ENCODE measurements around the gene LAPTM5. TPM values are rescaled to one million over a fixed set of nuclear protein-coding genes. Genes with fewer than 3 reads are reported as not detected.

The LAPTM5 gene
- polyA plus RNA-seq, 3 donors: 1,019 to 1,669 (median 1,153) TPM

- H3K27ac Mint-ChIP-seq: peak overlapping the region in 1 of 7 donors; percentile 69
- H3K9me3 ChIP-seq (replicated peaks in 1 of 2; ENCODE audit: control insufficient read depth in 1 of 2, insufficient read depth in 1 of 2, low read length in 2 of 2): no peaks in the 10 kb centered on the region
- no peak overlapping the region for H3K27ac ChIP-seq (ENCODE audit: low read depth in 1 of 2, low read length in 2 of 2)
- H3K4me1 Mint-ChIP-seq: peaks cover 39% of the 10 kb centered on the region
- TF ChIP-seq CTCF (IDR thresholded peaks at IDR 0.05): no peak
- H3K27me3 Mint-ChIP-seq (ENCODE audit: low read depth in 3 of 3): peaks cover 3 to 11% (median 8%) of the 10 kb centered on the region in 3 donors
- peaks cover 0 to 3% of the 10 kb centered on the region in 2 donors for H3K36me3 Mint-ChIP-seq
- intact Hi-C loops (cut with micrococcal nuclease): no loop called here
- no peaks in the 10 kb centered on the region for H3K27me3 ChIP-seq (ENCODE audit: control insufficient read depth in 2 of 2, insufficient read depth in 2 of 2, low read length in 2 of 2)
- peaks cover 3% of the 10 kb centered on the region for H3K79me2 ChIP-seq (ENCODE audit: insufficient read depth, low read length)
- DNase-seq: no peak
- no peak overlapping the region for H3K4me3 Mint-ChIP-seq
- H3K4me2 ChIP-seq (replicated peaks; ENCODE audit: extremely low read depth, low read length, poor library complexity, severe bottlenecking): no peak overlapping the region
- peaks cover 28 to 32% of the 10 kb centered on the region in 2 donors for H3K4me1 ChIP-seq (ENCODE audit: control insufficient read depth in 1 of 2, insufficient read depth in 2 of 2, low read length in 2 of 2)
- H3K36me3 ChIP-seq (replicated peaks in 1 of 2; ENCODE audit: control insufficient read depth in 1 of 2, insufficient read depth in 2 of 2, low read length in 2 of 2): no peaks in the 10 kb centered on the region
- 98% methylated on average over 7 of the region's 15 CpGs for WGBS (ENCODE audit: insufficient coverage)
- no peak overlapping the region for H3K9ac ChIP-seq (ENCODE audit: insufficient read depth, low read length, poor library complexity, severe bottlenecking)
- no peaks in the 10 kb centered on the region for H3K9me3 Mint-ChIP-seq
- no peak overlapping the region for H3K4me3 ChIP-seq (replicated peaks in 1 of 3; ENCODE audit: low read depth in 2 of 3, low read length in 3 of 3)
- no peak overlapping the region for H2AFZ ChIP-seq (ENCODE audit: insufficient read depth, low read depth, low read length, poor library complexity, severe bottlenecking)
- H4K20me1 ChIP-seq (ENCODE audit: insufficient read depth, low read length): peaks cover 31% of the 10 kb centered on the region
Observed at GRCh38 chr1:30765556-30766434, 8.2 kb upstream of the LAPTM5 start.

- Histone ChIP-seq H3K27me3 (ENCODE audit: control insufficient read depth in 2 of 2, insufficient read depth in 2 of 2, low read length in 2 of 2) (no peaks in the 10 kb centered on the region), H3K4me3 (replicated peaks in 1 of 3; ENCODE audit: low read depth in 2 of 3, low read length in 3 of 3) (no peak overlapping the region), H2AFZ (ENCODE audit: insufficient read depth, low read depth, low read length, poor library complexity, severe bottlenecking) (no peak overlapping the region), H3K27ac (ENCODE audit: low read depth in 1 of 2, low read length in 2 of 2) (no peak overlapping the region), H3K4me2 (replicated peaks; ENCODE audit: extremely low read depth, low read length, poor library complexity, severe bottlenecking) (no peak overlapping the region), H3K36me3 (replicated peaks in 1 of 2; ENCODE audit: control insufficient read depth in 1 of 2, insufficient read depth in 2 of 2, low read length in 2 of 2) (no peaks in the 10 kb centered on the region), H3K9ac (ENCODE audit: insufficient read depth, low read length, poor library complexity, severe bottlenecking) (no peak overlapping the region), H3K4me1 (ENCODE audit: control insufficient read depth in 1 of 2, insufficient read depth in 2 of 2, low read length in 2 of 2) (peaks cover 35 to 39% of the 10 kb centered on the region in 2 donors), H4K20me1 (ENCODE audit: insufficient read depth, low read length) (peaks cover 38% of the 10 kb centered on the region), H3K9me3 (replicated peaks in 1 of 2; ENCODE audit: control insufficient read depth in 1 of 2, insufficient read depth in 1 of 2, low read length in 2 of 2) (no peaks in the 10 kb centered on the region), H3K79me2 (ENCODE audit: insufficient read depth, low read length) (peaks cover 7% of the 10 kb centered on the region)
- Mint-ChIP-seq H3K4me1 (peaks cover 47% of the 10 kb centered on the region), H3K4me3 (no peak overlapping the region), H3K27ac (no peak overlapping the region), H3K9me3 (no peaks in the 10 kb centered on the region), H3K36me3 (peaks cover 0 to 3% of the 10 kb centered on the region in 2 donors), H3K27me3 (ENCODE audit: low read depth in 3 of 3) (peaks cover 3 to 11% (median 8%) of the 10 kb centered on the region in 3 donors)
- WGBS (ENCODE audit: insufficient coverage): 94% methylated on average over 17 of the region's 18 CpGs
- no peak for DNase-seq
- TF ChIP-seq CTCF (IDR thresholded peaks at IDR 0.05): no peak
- intact Hi-C loops (cut with micrococcal nuclease): no loop called here
Observed at GRCh38 chr1:30764939-30765555, 7.5 kb upstream of the LAPTM5 start.
